WERI-Rb-1 (cell line): ENCODE data around the gene TRABD2B.

Source experiments
- DNase-seq: peaks from one replicate; pipeline ENCODE4 v3.0.0-alpha.2; 2020
- H3K27ac ChIP-seq: fragments of 250-450 bp; sonication (Bioruptor Pico); 2 replicates; pipeline ENCODE4 v1.5.1; 2020; ENCODE audit warnings: mild to moderate bottlenecking, moderate library complexity
- H3K27me3 ChIP-seq: fragments of 250-450 bp; sonication (Bioruptor Pico); 2 replicates; pipeline ENCODE4 v1.5.1; 2021; ENCODE audit warnings: mild to moderate bottlenecking, low read depth, moderate library complexity; ENCODE audit not compliant: insufficient read depth, severe bottlenecking
- H3K36me3 ChIP-seq: fragments of 250-450 bp; sonication (Bioruptor Pico); 2 replicates; pipeline ENCODE4 v1.5.1; 2020; ENCODE audit warnings: mild to moderate bottlenecking, moderate library complexity
- H3K4me3 ChIP-seq: 2 replicates; pipeline ENCODE4 v1.5.1; 2011; ENCODE audit warnings: low read depth, mild to moderate bottlenecking, control low read depth, low read length
- H3K9me3 ChIP-seq: fragments of 250-450 bp; sonication (Bioruptor Pico); 2 replicates; pipeline ENCODE4 v1.5.1; 2021; ENCODE audit warnings: mild to moderate bottlenecking, moderate library complexity; ENCODE audit not compliant: severe bottlenecking
- CTCF ChIP-seq: IDR thresholded peaks from 2 replicates; pipeline ENCODE4 v1.5.1; 2011; ENCODE audit warnings: low read depth, mild to moderate bottlenecking, control low read depth, inconsistent platforms, low read length

Gene TRABD2B

GRCh38 chr1:47759936-47760629, 237.1 kb downstream of the TRABD2B start:
- Histone ChIP-seq H3K9me3 (no peaks in the 10 kb centered on the region), H3K36me3 (no peaks in the 10 kb centered on the region), H3K4me3 (no peak overlapping the region), H3K27me3 (no peaks in the 10 kb centered on the region), H3K27ac (no peak overlapping the region)
- DNase-seq = no peak
- TF ChIP-seq CTCF = no peak

- no peaks in the 10 kb centered on the region for H3K27me3 ChIP-seq
- H3K27ac ChIP-seq = no peak overlapping the region
- TF ChIP-seq CTCF = no peak
- no peaks in the 10 kb centered on the region for H3K9me3 ChIP-seq
- H3K4me3 ChIP-seq = no peak overlapping the region
- no peaks in the 10 kb centered on the region for H3K36me3 ChIP-seq
- DNase-seq = no peak
Observed at GRCh38 chr1:47759251-47759935, 237.8 kb downstream of the TRABD2B start.

GRCh38 chr1:47758341-47759250, 238.6 kb downstream of the TRABD2B start:
- Histone ChIP-seq H3K27ac (no peak overlapping the region), H3K36me3 (no peaks in the 10 kb centered on the region), H3K27me3 (no peaks in the 10 kb centered on the region), H3K4me3 (no peak overlapping the region), H3K9me3 (no peaks in the 10 kb centered on the region)
- TF ChIP-seq CTCF = no peak
- DNase-seq = no peak

- DNase-seq = no peak
- Histone ChIP-seq H3K27me3 (no peaks in the 10 kb centered on the region), H3K4me3 (no peak overlapping the region), H3K36me3 (no peaks in the 10 kb centered on the region), H3K27ac (no peak overlapping the region), H3K9me3 (no peaks in the 10 kb centered on the region)
- TF ChIP-seq CTCF = no peak
Observed at GRCh38 chr1:47757226-47757975, 239.8 kb downstream of the TRABD2B start.

GRCh38 chr1:47756411-47756810, 240.8 kb downstream of the TRABD2B start:
- TF ChIP-seq CTCF = no peak
- no peaks in the 10 kb centered on the region for H3K27me3 ChIP-seq
- no peak for DNase-seq
- no peaks in the 10 kb centered on the region for H3K36me3 ChIP-seq
- no peaks in the 10 kb centered on the region for H3K9me3 ChIP-seq
- H3K27ac ChIP-seq = no peak overlapping the region
- H3K4me3 ChIP-seq = no peak overlapping the region
